GM19463 (cell line): Measurements from ENCODE around the gene SSBP3.
A peak's percentile ranks its signal among the peaks of the same experiment; 100 is the strongest.

Experiments used
- ATAC-seq: cut with Tn5 transposase; IDR thresholded peaks from one replicate; pipeline ENCODE4 v1.9.1; 2021; ENCODE audit warnings: mild to moderate bottlenecking, moderate library complexity; ENCODE audit not compliant: unreplicated experiment

Gene SSBP3

GRCh38 chr1:54410359-54410758 is 4.2 kb upstream of the SSBP3 start:
- ATAC-seq: no peak

GRCh38 chr1:54409156-54410142 is 3.3 kb upstream of the SSBP3 start:
- ATAC-seq: peak; percentile 38

- no peak for ATAC-seq
These were observed 2.2 kb upstream of the SSBP3 start for GRCh38 chr1:54408147-54409066.

- no peak for ATAC-seq
These were observed 1.4 kb upstream of the SSBP3 start for GRCh38 chr1:54407404-54408146.

- no peak for ATAC-seq
These were observed 885 bp upstream of the SSBP3 start for GRCh38 chr1:54407154-54407403.

- peak; percentile 24 for ATAC-seq
These were observed 298 bp downstream of the SSBP3 start for GRCh38 chr1:54405898-54406293.

GRCh38 chr1:54404939-54405897 is 976 bp downstream of the SSBP3 start:
- ATAC-seq: no peak

GRCh38 chr1:54404263-54404662 is 1.9 kb downstream of the SSBP3 start:
- ATAC-seq: no peak

- ATAC-seq: no peak
These were observed 2.4 kb downstream of the SSBP3 start for GRCh38 chr1:54403808-54404261.

GRCh38 chr1:54403405-54403804 is 2.8 kb downstream of the SSBP3 start:
- ATAC-seq: no peak

GRCh38 chr1:54402896-54403295 is 3.3 kb downstream of the SSBP3 start:
- no peak for ATAC-seq

GRCh38 chr1:54401799-54402198 is 4.4 kb downstream of the SSBP3 start:
- no peak for ATAC-seq

GRCh38 chr1:54400329-54400728 is 5.9 kb downstream of the SSBP3 start:
- ATAC-seq: no peak

GRCh38 chr1:54399765-54400164 is 6.4 kb downstream of the SSBP3 start:
- no peak for ATAC-seq

- ATAC-seq: no peak
These were observed 7.1 kb downstream of the SSBP3 start for GRCh38 chr1:54398963-54399528.

- ATAC-seq: no peak
These were observed 8.2 kb downstream of the SSBP3 start for GRCh38 chr1:54397980-54398379.

GRCh38 chr1:54397090-54397591 is 9.1 kb downstream of the SSBP3 start:
- ATAC-seq: no peak

GRCh38 chr1:54396261-54396933 is 9.8 kb downstream of the SSBP3 start:
- ATAC-seq: no peak
